HG03457 (cell line): ENCODE data around the gene PAQR9.

Experiments
- ATAC-seq: cut with Tn5 transposase; IDR thresholded peaks from one replicate; pipeline ENCODE4 v1.9.1; 2021; ENCODE audit warnings: moderate number of reproducible peaks; ENCODE audit not compliant: unreplicated experiment

PAQR9 gene

GRCh38 chr3:142916605-142917004 is 46.9 kb downstream of the PAQR9 start:
- ATAC-seq: no peak

GRCh38 chr3:142915636-142916035 is 47.8 kb downstream of the PAQR9 start:
- no peak for ATAC-seq

- ATAC-seq: no peak
These were observed 49.1 kb downstream of the PAQR9 start for GRCh38 chr3:142914286-142914811.

- no peak for ATAC-seq
These were observed 50.0 kb downstream of the PAQR9 start for GRCh38 chr3:142913432-142913831.

- ATAC-seq: no peak
These were observed 50.9 kb downstream of the PAQR9 start for GRCh38 chr3:142912402-142913172.
